K562 (cell line): Measurements from ENCODE around the gene ST6GALNAC5. TPM values are rescaled to one million over a fixed set of nuclear protein-coding genes. Genes with fewer than 3 reads are reported as not detected.

ENCODE experiments used
- ATAC-seq: fragments of 200-7000 bp; cut with Tn5 transposase; 3 replicates; pipeline ENCODE4 v1.9.1; 2020; ENCODE audit warnings: moderate library complexity
- BruUV-seq: library from RNA; stranded (reverse); fragments of 400-500 nt; replicated peaks from 2 replicates; lab custom pipeline; 2021; lab: Mats Ljungman, UMichigan
- CTCF ChIA-PET: fragments of 300-600 bp; formaldehyde crosslinking; extraction: SDS; loops from one replicate; lab custom pipeline; 2021; ENCODE audit warnings: low intra/inter-chr PET ratio; lab: Yijun Ruan, JAX
- POLR2A ChIA-PET: fragments of 300-600, 350-650 bp; sonication (Branson Sonifier 250); formaldehyde crosslinking; extraction: SDS; loops from one replicate; lab custom pipeline; 2021; ENCODE audit warnings: antibody characterized with exemption, inconsistent platforms; lab: Yijun Ruan, JAX
- DNase-seq, 4 experiments: peaks; one replicate each; pipeline versions ENCODE4 v3.0.0 to v3.0.0-alpha.2; 2011 to 2018; ENCODE audit warnings: low spot score in 3 of 4, mixed read lengths in 3 of 4; ENCODE audit errors: extremely low read depth in 1 of 4
- FAIRE-seq: peaks from 2 replicates; lab custom pipeline; 2011; peaks lifted over from hg19 to GRCh38; lab: Jason Lieb, UNC
- H2AFZ ChIP-seq: 2 replicates; pipeline ENCODE4 v1.6.0; 2011; ENCODE audit warnings: low read depth, low read length, control low read depth, inconsistent platforms
- H3K27ac ChIP-seq: fragments of 200-600 bp; 3 replicates; pipeline ENCODE4 v1.8.0; 2011; ENCODE audit warnings: low read depth, mild to moderate bottlenecking, control low read depth, inconsistent platforms, low read length, moderate library complexity, mixed read lengths; ENCODE audit errors: extremely low read depth
- H3K27me3 ChIP-seq, 2 experiments: fragments of 300-600 bp in 1 of 2; 2 replicates in 1 of 2; 3 replicates in 1 of 2; pipeline versions ENCODE4 v1.6.0 to v1.8.0; 2011; ENCODE audit warnings: inconsistent platforms in 2 of 2, low read length in 2 of 2, mild to moderate bottlenecking in 1 of 2, mixed read lengths in 1 of 2, moderate library complexity in 1 of 2; ENCODE audit not compliant: control insufficient read depth in 2 of 2, insufficient read depth in 2 of 2
- H3K36me3 ChIP-seq: fragments of 300-600 bp; 3 replicates; pipeline ENCODE4 v1.8.0; 2011; ENCODE audit warnings: mild to moderate bottlenecking, low read length, inconsistent platforms; ENCODE audit not compliant: control insufficient read depth, insufficient read depth
- H3K4me1 ChIP-seq, 2 experiments: fragments of 200-600 bp in 1 of 2; replicated peaks in 1 of 2; 2 replicates in 1 of 2; 3 replicates in 1 of 2; pipeline versions ENCODE4 v1.5.1 to v1.8.0; 2011; ENCODE audit warnings: inconsistent platforms in 2 of 2, low read length in 2 of 2, mild to moderate bottlenecking in 1 of 2, mixed read lengths in 1 of 2, moderate library complexity in 1 of 2; ENCODE audit not compliant: control insufficient read depth in 2 of 2, insufficient read depth in 2 of 2
- H3K4me2 ChIP-seq: 2 replicates; pipeline ENCODE4 v1.6.1; 2011; ENCODE audit warnings: low read length, control low read depth, inconsistent platforms, mixed read lengths; ENCODE audit not compliant: insufficient read depth
- H3K4me3 ChIP-seq: fragments of 200-600 bp; sonication (generic), shearing (Covaris generic); 2 replicates; pipeline ENCODE4 v1.5.1; 2016; ENCODE audit warnings: control low read depth, inconsistent platforms
- H3K79me2 ChIP-seq: fragments of 200-600 bp; 3 replicates; pipeline ENCODE4 v1.8.0; 2011; ENCODE audit warnings: low read length, inconsistent platforms; ENCODE audit not compliant: control insufficient read depth, insufficient read depth
- H3K9ac ChIP-seq, 2 experiments: 2 replicates each; pipeline versions ENCODE4 v1.6.0 to v1.6.1; 2011; ENCODE audit warnings: low read depth in 2 of 2, low read length in 2 of 2, control low read depth in 1 of 2, inconsistent platforms in 1 of 2, mild to moderate bottlenecking in 1 of 2, mixed read lengths in 1 of 2; ENCODE audit not compliant: insufficient read depth in 1 of 2
- H3K9me1 ChIP-seq: one replicate; pipeline ENCODE4 v1.6.0; 2011; ENCODE audit warnings: inconsistent platforms, mild to moderate bottlenecking, low read length, moderate library complexity; ENCODE audit not compliant: control insufficient read depth, insufficient read depth
- H3K9me3 ChIP-seq: replicated peaks from 2 replicates; pipeline ENCODE4 v1.5.1; 2011; ENCODE audit warnings: low read depth, low read length, inconsistent platforms; ENCODE audit not compliant: control insufficient read depth, insufficient read depth
- H4K20me1 ChIP-seq: replicated peaks from 2 replicates; pipeline ENCODE4 v1.6.1; 2011; ENCODE audit warnings: low read length, inconsistent platforms, mixed read lengths; ENCODE audit not compliant: control insufficient read depth, insufficient read depth
- BRCA1 ChIP-seq, 2 experiments: fragments of 450-650 bp in 1 of 2; sonication (generic) in 1 of 2; formaldehyde crosslinking in 1 of 2; IDR thresholded peaks; 2 replicates each; pipeline versions ENCODE4 v1.5.0 to v1.6.1; 2017 to 2020; ENCODE audit warnings: mild to moderate bottlenecking in 1 of 2, missing genetic modification reagents in 1 of 2
- EHMT2 ChIP-seq: fragments of 450-650 bp; IDR thresholded peaks from 2 replicates; pipeline ENCODE4 v1.6.1; 2018; ENCODE audit warnings: antibody characterized with exemption
- MIER1 ChIP-seq: fragments of 450-650 bp; IDR thresholded peaks from 2 replicates; pipeline ENCODE4 v1.6.1; 2016; ENCODE audit warnings: antibody characterized with exemption, mild to moderate bottlenecking, low read depth
- SP2 ChIP-seq: IDR thresholded peaks from 2 replicates; pipeline ENCODE4 v1.6.1; 2011; ENCODE audit warnings: mild to moderate bottlenecking, low read depth, low read length, moderate library complexity; ENCODE audit not compliant: poor library complexity, severe bottlenecking; ENCODE audit errors: extremely low read depth
- ZNF263 ChIP-seq: sonication (generic); formaldehyde crosslinking; IDR thresholded peaks from 2 replicates; pipeline ENCODE4 v1.8.0; 2022; ENCODE audit warnings: mild to moderate bottlenecking, missing genetic modification reagents, borderline replicate concordance
- WGBS: fragments of 100-300 bp; shearing (Covaris generic); methylation state at CpG from one replicate; pipeline ENCODE4 v1.1.6; 2016; ENCODE audit warnings: low coverage, mixed read lengths; ENCODE audit not compliant: insufficient coverage; ENCODE audit errors: missing lambda C conversion rate; 5-methylcytosine and 5-hydroxymethylcytosine counted together
- in situ Hi-C: fragments of 300-500 bp; cut with MboI; formaldehyde crosslinking; loops from 4 replicates; pipeline ENCODE4 v1.15.0; 2018; ENCODE audit warnings: inconsistent platforms, mixed read lengths
- intact Hi-C: fragments of 100-400 bp; cut with micrococcal nuclease; formaldehyde crosslinking; loops from 2 replicates; pipeline ENCODE4 v1.14.2; 2022
- polyA plus RNA-seq, 8 experiments: library from polyadenylated mRNA; depleted of rRNA in 4 of 8; stranded (reverse) in 5 of 8; unstranded in 3 of 8; fragments of >200 nt; fragmentation: Nextera tagmentation in 2 of 8; fragmentation: Illumina TruSeq in 1 of 8; extraction: Ambion mirVana in 2 of 8; extraction: Trizol in 1 of 8; gene quantifications; 2 replicates each; pipeline versions ENCODE4 v1.2.1 to v1.2.3, GENCODE V29; 2011 to 2014; ENCODE audit warnings: inconsistent platforms in 1 of 8, missing spikeins in 1 of 8
- total RNA-seq, 7 experiments: library from RNA; depleted of rRNA in 6 of 7; stranded (reverse); fragments of >200 nt in 6 of 7; fragmentation: Illumina TruSeq in 2 of 7; extraction: Trizol in 2 of 7; gene quantifications; 2 replicates each; pipeline versions ENCODE4 v1.2.1 to v1.2.3, GENCODE V29; 2011 to 2021; ENCODE audit warnings: low replicate concordance in 1 of 7
- TF ChIP-seq, protein P1 (sequence below), 2 experiments: fragments of 450-650 bp; formaldehyde crosslinking in 1 of 2; IDR thresholded peaks; 2 replicates each; pipeline versions ENCODE4 v1.4.0 to v1.6.1; 2014 to 2020; ENCODE audit warnings: mild to moderate bottlenecking in 2 of 2, borderline replicate concordance in 1 of 2, low read depth in 1 of 2

The ST6GALNAC5 gene
- total and polyA plus RNA-seq, 9 of the 15 experiments (the other 6 are each of a cell fraction or from before 2014, with no cell fraction given) = 0.04 to 0.14 TPM; not detected in 7

- Histone ChIP-seq H3K4me1 (no peaks in the 10 kb centered on the region), H3K9me3 (no peaks in the 10 kb centered on the region), H4K20me1 (no peaks in the 10 kb centered on the region), H2AFZ (no peak overlapping the region), H3K9me1 (no peaks in the 10 kb centered on the region), H3K4me3 (no peak overlapping the region), H3K9ac (no peak overlapping the region), H3K27me3 (no peaks in the 10 kb centered on the region), H3K36me3 (no peaks in the 10 kb centered on the region), H3K4me2 (no peak overlapping the region), H3K27ac (no peak overlapping the region), H3K79me2 (no peaks in the 10 kb centered on the region)
- WGBS = 0% methylated on average over 2 of the region's 2 CpGs
- FAIRE-seq (no peak), ATAC-seq (no peak), DNase-seq (peak in 2 of 4 experiments; percentile 11 to 35)
- ChIA-PET POLR2A (no interaction called here), CTCF (no interaction called here)
- TF ChIP-seq BRCA1 (IDR thresholded peaks at IDR 0.05) (no peak), BRCA1 (CRISPR knock-in tag; IDR thresholded peaks at IDR 0.05) (no peak), MIER1 (peak; percentile 76; the same call in 1 of the 2 replicates), ZNF263 (CRISPR knock-in tag) (no peak), SP2 (no peak), EHMT2 (peak; percentile 89)
- TF ChIP-seq, protein P1, sequence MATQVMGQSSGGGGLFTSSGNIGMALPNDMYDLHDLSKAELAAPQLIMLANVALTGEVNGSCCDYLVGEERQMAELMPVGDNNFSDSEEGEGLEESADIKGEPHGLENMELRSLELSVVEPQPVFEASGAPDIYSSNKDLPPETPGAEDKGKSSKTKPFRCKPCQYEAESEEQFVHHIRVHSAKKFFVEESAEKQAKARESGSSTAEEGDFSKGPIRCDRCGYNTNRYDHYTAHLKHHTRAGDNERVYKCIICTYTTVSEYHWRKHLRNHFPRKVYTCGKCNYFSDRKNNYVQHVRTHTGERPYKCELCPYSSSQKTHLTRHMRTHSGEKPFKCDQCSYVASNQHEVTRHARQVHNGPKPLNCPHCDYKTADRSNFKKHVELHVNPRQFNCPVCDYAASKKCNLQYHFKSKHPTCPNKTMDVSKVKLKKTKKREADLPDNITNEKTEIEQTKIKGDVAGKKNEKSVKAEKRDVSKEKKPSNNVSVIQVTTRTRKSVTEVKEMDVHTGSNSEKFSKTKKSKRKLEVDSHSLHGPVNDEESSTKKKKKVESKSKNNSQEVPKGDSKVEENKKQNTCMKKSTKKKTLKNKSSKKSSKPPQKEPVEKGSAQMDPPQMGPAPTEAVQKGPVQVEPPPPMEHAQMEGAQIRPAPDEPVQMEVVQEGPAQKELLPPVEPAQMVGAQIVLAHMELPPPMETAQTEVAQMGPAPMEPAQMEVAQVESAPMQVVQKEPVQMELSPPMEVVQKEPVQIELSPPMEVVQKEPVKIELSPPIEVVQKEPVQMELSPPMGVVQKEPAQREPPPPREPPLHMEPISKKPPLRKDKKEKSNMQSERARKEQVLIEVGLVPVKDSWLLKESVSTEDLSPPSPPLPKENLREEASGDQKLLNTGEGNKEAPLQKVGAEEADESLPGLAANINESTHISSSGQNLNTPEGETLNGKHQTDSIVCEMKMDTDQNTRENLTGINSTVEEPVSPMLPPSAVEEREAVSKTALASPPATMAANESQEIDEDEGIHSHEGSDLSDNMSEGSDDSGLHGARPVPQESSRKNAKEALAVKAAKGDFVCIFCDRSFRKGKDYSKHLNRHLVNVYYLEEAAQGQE (IDR thresholded peaks at IDR 0.05; ENCODE audit: borderline replicate concordance) = peak; percentile 95
- TF ChIP-seq, protein P1 (CRISPR knock-in tag; IDR thresholded peaks at IDR 0.05; ENCODE audit: low read depth) = peak; percentile 42; the same call in 1 of the 2 replicates
- intact Hi-C loops = no loop called here
- in situ Hi-C loops = no loop called here
- no TSS peak for BruUV-seq
Measured at GRCh38 chr1:77036560-77036959, 169.3 kb downstream of the ST6GALNAC5 start.
